ENCODE results near the gene TARS2. TPM values are rescaled to one million over a fixed set of nuclear protein-coding genes. Genes with fewer than 3 reads are reported as not detected.

The TARS2 gene
- total and polyA plus RNA-seq, 2 of the 4 experiments (the other 2 are of a cell fraction) = 10.9 to 21.8 TPM

- no peak overlapping the region for H3K18ac ChIP-seq (ENCODE audit: low read depth, low read length)
- POLR2A ChIA-PET (ENCODE audit: unreplicated experiment) = no interaction called here
- H3K4me1 ChIP-seq (ENCODE audit: control insufficient read depth, insufficient read depth, low read length) = peaks cover 6% of the 10 kb centered on the region
- H3K79me1 ChIP-seq (ENCODE audit: low read depth in 1 of 2, low read length in 2 of 2) = peaks cover 0 to 2% of the 10 kb centered on the region in 2 experiments; a peak in 1 of 4 replicates
- no peak overlapping the region for H3K4ac ChIP-seq (ENCODE audit: low read depth, low read length)
- CTCF ChIA-PET = no interaction called here
- no peaks in the 10 kb centered on the region for H3K36me3 ChIP-seq (ENCODE audit: control insufficient read depth, insufficient read depth, low read length)
- in situ Hi-C loops (cut with MboI; ENCODE audit: low sequenced_read_pairs) (no loop called here), intact Hi-C loops (cut with micrococcal nuclease) (no loop called here), dilution Hi-C loops (cut with HindIII; ENCODE audit: low sequenced_read_pairs, unreplicated experiment) (no loop called here)
- H3K9me1 ChIP-seq (ENCODE audit: insufficient read depth, low read length) = no peaks in the 10 kb centered on the region
- H3K4me2 ChIP-seq (ENCODE audit: low read depth, low read length) = no peak overlapping the region
- no peaks in the 10 kb centered on the region for H4K20me1 ChIP-seq (ENCODE audit: insufficient read depth, low read length)
- H3K14ac ChIP-seq (replicated peaks; ENCODE audit: low read depth, low read length) = no peak overlapping the region
- H2AK5ac ChIP-seq (ENCODE audit: low read depth, low read length) = no peak overlapping the region
- no peak overlapping the region for H3K4me3 ChIP-seq (ENCODE audit: insufficient read depth, low read depth, low read length)
- WGBS, 2 experiments (ENCODE audit: extremely low coverage in 2 of 2, insufficient read length in 1 of 2) = no CpG with 5 or more reads among the region's 3 CpGs
- H4K5ac ChIP-seq (ENCODE audit: low read depth, low read length) = no peak overlapping the region
- H3K27me3 ChIP-seq (ENCODE audit: control insufficient read depth, insufficient read depth, low read length) = no peaks in the 10 kb centered on the region
- DNase-seq (no peak), ATAC-seq (ENCODE audit: low read depth) (no peak)
- H4K91ac ChIP-seq (ENCODE audit: insufficient read depth, low read depth, low read length) = no peak overlapping the region
- H2BK20ac ChIP-seq (ENCODE audit: low read depth, low read length) = no peak overlapping the region
- H3K27ac ChIP-seq (ENCODE audit: insufficient read depth, low read length) = no peak overlapping the region
- no peak overlapping the region for H2BK15ac ChIP-seq (ENCODE audit: low read depth, low read length)
- no peak overlapping the region for H3K56ac ChIP-seq (ENCODE audit: extremely low read depth, insufficient read depth, low read length)
- no peak overlapping the region for H2AFZ ChIP-seq (replicated peaks; ENCODE audit: low read length, poor library complexity)
- H2BK120ac ChIP-seq (ENCODE audit: low read depth, low read length) = no peak overlapping the region
- no peak overlapping the region for H3K23ac ChIP-seq (ENCODE audit: low read depth, low read length)
- no peaks in the 10 kb centered on the region for H3K9me3 ChIP-seq (ENCODE audit: control insufficient read depth, insufficient read depth, low read length)
- H2BK5ac ChIP-seq (ENCODE audit: low read depth, low read length, poor library complexity, severe bottlenecking) = no peak overlapping the region
- H4K8ac ChIP-seq (ENCODE audit: low read depth in 2 of 2, low read length in 2 of 2) = no peak overlapping the region
- H3K9ac ChIP-seq (ENCODE audit: low read depth, low read length) = no peak overlapping the region
- no peak overlapping the region for H2AK9ac ChIP-seq (replicated peaks; ENCODE audit: low read depth, low read length, poor library complexity)
- no TSS peak for BruUV-seq (replicated peaks)
- no peak for TF ChIP-seq FOS (IDR thresholded peaks at IDR 0.05; ENCODE audit: low read depth, low read length)
- no peak for TF ChIP-seq RAD21 (IDR thresholded peaks at IDR 0.05; ENCODE audit: low read length)
- TF ChIP-seq CHD1 (IDR thresholded peaks at IDR 0.05; ENCODE audit: low read depth, low read length) = no peak
- no peak for TF ChIP-seq MAZ (IDR thresholded peaks at IDR 0.05; ENCODE audit: borderline replicate concordance, low read depth, low read length)
- no peak for TF ChIP-seq NFE2L2 (IDR thresholded peaks at IDR 0.05; ENCODE audit: low read depth, low read length)
- no peak for TF ChIP-seq POLR2A (IDR thresholded peaks at IDR 0.05; ENCODE audit: low read depth, low read length)
- no peak for TF ChIP-seq ELK1 (IDR thresholded peaks at IDR 0.05; ENCODE audit: borderline replicate concordance, low read depth, low read length)
- TF ChIP-seq CEBPB (IDR thresholded peaks at IDR 0.05; ENCODE audit: low read depth, low read length) = no peak
Measured at GRCh38 chr1:150525348-150525747, 38.1 kb downstream of the TARS2 start.

Measured in IMR-90 (cell line).